ENCODE measurements around the gene KCNIP4.

GRCh38 chr4:21593671-21594001, 354.9 kb downstream of the KCNIP4 start:
- TF ChIP-seq CTCF (IDR thresholded peaks at IDR 0.05): no peak
- no peak for TF ChIP-seq EZH2phosphoT487 (IDR thresholded peaks at IDR 0.05)
